ENCODE data around the gene EEF2. TPM values are rescaled to one million over a fixed set of nuclear protein-coding genes. Genes with fewer than 3 reads are reported as not detected.
A peak's percentile ranks its signal among the peaks of the same experiment; 100 is the strongest.

The EEF2 gene
- total and polyA plus RNA-seq, 2 donors (not counting 3 experiments of a cell fraction or from before 2014, with no cell fraction given): 1,496 to 2,318 TPM

DNA sequence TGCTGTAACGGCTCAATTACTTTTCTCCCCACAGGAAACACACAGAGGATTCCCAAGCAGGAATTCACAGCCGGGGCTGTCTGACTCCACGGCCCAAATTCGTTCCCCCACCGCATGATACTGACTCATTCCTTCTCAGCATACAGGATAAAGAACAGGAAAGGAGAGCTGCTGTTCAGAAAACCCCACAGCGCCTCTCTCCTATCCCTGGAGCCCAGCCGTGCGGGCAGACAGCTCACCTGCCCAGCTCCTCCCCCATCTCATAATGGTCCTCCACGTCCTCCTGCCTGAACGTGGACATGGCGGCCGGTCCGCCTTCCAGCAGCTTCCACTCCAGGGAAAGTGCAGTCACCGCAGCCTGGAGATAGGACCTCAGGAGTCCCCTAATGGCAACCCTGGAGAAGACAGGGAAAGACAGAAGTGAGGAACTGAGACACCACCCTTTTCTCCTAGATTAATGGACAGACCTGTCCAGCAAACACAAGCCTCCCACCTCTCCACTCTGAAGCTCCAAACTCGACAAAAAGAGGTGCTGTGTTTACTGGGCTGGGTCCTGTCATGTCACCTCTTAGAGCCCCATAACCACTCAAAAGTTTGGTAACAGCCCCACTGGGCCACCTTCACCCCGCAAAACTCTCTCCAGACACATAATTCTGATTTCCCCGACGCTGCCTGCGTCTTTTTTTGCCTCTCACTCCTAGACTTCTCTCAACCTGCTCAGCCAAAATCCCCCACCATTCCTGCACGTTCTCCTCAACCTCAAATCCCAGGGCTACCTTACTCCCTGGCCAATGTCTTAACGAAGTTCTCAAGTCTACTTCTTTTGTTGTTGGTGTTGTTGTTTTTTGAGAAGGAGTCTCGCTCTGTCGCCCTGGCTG, 15.6 kb downstream of the EEF2 start:
- no peak overlapping the region for H2AFZ ChIP-seq (ENCODE audit: low read depth, low read length)
- H4K20me1 ChIP-seq (replicated peaks; ENCODE audit: control insufficient read depth, extremely low read depth, insufficient read depth, low read length): no peaks in the 10 kb centered on the region
- intact Hi-C loops (cut with micrococcal nuclease): loop anchor here (1.0 to 5.0 kb wide), 4 partner anchors 38 to 207 kb away; partner anchors contain the start of genes MRPL54, PIAS4 and ZBTB7A
- ChIA-PET CTCF (interaction anchor here (0.9 to 2.2 kb wide), 8 partner anchors 11 to 148 kb away, joined by 3 to 34 read pairs (median 3); partner anchors contain the start of genes EEF2 and PIAS4), POLR2A (interaction anchor here (1.2 to 4.9 kb wide), 4 partner anchors 10 to 18 kb away, joined by 3 to 82 read pairs (median 21); partner anchors contain the start of gene EEF2)
- H3K36me3 ChIP-seq (ENCODE audit: control insufficient read depth in 2 of 2, extremely low read depth in 1 of 2, insufficient read depth in 2 of 2, low read length in 2 of 2): peaks cover 4 to 21% of the 10 kb centered on the region in 2 experiments
- H3K9me1 ChIP-seq (replicated peaks; ENCODE audit: control insufficient read depth, extremely low read depth, insufficient read depth, low read length): no peaks in the 10 kb centered on the region
- DNase-seq (ENCODE audit: low read depth, low spot score) (peak; percentile 88), FAIRE-seq (peak; percentile 60)
- peak overlapping the region; percentile 79 to 93 (median 86) for H3K4me3 ChIP-seq (replicated peaks in 1 of 3; ENCODE audit: insufficient read depth in 1 of 3, low read depth in 1 of 3, low read length in 3 of 3)
- no peaks in the 10 kb centered on the region for H3K27me3 ChIP-seq (ENCODE audit: control insufficient read depth in 2 of 2, insufficient read depth in 2 of 2, low read length in 2 of 2)
- peak overlapping the region; percentile 92 for H3K27ac ChIP-seq (ENCODE audit: insufficient read depth, low read depth, low read length)
- dilution Hi-C loops (cut with MboI; ENCODE audit: extremely low pct_ligation_motif_present, low sequenced_read_pairs): no loop called here
- TF ChIP-seq POLR2A (IDR thresholded peaks at IDR 0.05; ENCODE audit: low read depth, low read length) (peak; percentile 52), POLR2AphosphoS5 (IDR thresholded peaks at IDR 0.05; ENCODE audit: insufficient read depth, low read depth, low read length) (peak; percentile 41), JUN (IDR thresholded peaks at IDR 0.05; ENCODE audit: borderline replicate concordance, insufficient read depth, insufficient read length, low read depth) (peak; percentile 40), EZH2 (IDR thresholded peaks at IDR 0.05; ENCODE audit: borderline replicate concordance, low read depth, low read length, severe bottlenecking) (no peak), FOS (IDR thresholded peaks at IDR 0.05; ENCODE audit: borderline replicate concordance, insufficient read depth, low read length) (peak; percentile 75)
- TF ChIP-seq, protein P1, sequence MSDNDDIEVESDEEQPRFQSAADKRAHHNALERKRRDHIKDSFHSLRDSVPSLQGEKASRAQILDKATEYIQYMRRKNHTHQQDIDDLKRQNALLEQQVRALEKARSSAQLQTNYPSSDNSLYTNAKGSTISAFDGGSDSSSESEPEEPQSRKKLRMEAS (IDR thresholded peaks at IDR 0.05; ENCODE audit: insufficient read depth, insufficient read length): no peak
- TF ChIP-seq, protein P2, sequence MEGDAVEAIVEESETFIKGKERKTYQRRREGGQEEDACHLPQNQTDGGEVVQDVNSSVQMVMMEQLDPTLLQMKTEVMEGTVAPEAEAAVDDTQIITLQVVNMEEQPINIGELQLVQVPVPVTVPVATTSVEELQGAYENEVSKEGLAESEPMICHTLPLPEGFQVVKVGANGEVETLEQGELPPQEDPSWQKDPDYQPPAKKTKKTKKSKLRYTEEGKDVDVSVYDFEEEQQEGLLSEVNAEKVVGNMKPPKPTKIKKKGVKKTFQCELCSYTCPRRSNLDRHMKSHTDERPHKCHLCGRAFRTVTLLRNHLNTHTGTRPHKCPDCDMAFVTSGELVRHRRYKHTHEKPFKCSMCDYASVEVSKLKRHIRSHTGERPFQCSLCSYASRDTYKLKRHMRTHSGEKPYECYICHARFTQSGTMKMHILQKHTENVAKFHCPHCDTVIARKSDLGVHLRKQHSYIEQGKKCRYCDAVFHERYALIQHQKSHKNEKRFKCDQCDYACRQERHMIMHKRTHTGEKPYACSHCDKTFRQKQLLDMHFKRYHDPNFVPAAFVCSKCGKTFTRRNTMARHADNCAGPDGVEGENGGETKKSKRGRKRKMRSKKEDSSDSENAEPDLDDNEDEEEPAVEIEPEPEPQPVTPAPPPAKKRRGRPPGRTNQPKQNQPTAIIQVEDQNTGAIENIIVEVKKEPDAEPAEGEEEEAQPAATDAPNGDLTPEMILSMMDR (IDR thresholded peaks at IDR 0.05; ENCODE audit: extremely low read depth in 1 of 2, insufficient read depth in 1 of 2, low read depth in 1 of 2, low read length in 2 of 2): peak in 1 of 2 donors; percentile 18
- H3K4me2 ChIP-seq (ENCODE audit: insufficient read depth, low read length): peak overlapping the region; percentile 75
- H3K9ac ChIP-seq (replicated peaks; ENCODE audit: extremely low read depth, insufficient read depth, low read length): peak overlapping the region; percentile 98
- peaks cover 23% of the 10 kb centered on the region for H3K4me1 ChIP-seq (ENCODE audit: control insufficient read depth, extremely low read depth, insufficient read depth, low read length)
- BruUV-seq (replicated peaks): TSS peak; percentile 94
- peaks cover 46% of the 10 kb centered on the region for H3K79me2 ChIP-seq (ENCODE audit: control insufficient read depth, insufficient read depth, low read length)
- H3K9me3 ChIP-seq (replicated peaks; ENCODE audit: control insufficient read depth, insufficient read depth, low read length): no peaks in the 10 kb centered on the region
